ENCODE results near the gene TAAR1.
"Not testable (repeated sequence)": the region's sequence is repeated elsewhere in the genome, so short reads cannot be mapped to it uniquely, and the experiment has no call there.

GRCh38 chr6:132706756-132707155 lies 47.8 kb upstream of the TAAR1 start:
- TF ChIP-seq CTCF (IDR thresholded peaks at IDR 0.05; ENCODE audit: borderline replicate concordance, extremely low read depth, low read length, poor library complexity, severe bottlenecking); EZH2 (IDR thresholded peaks at IDR 0.05; ENCODE audit: borderline replicate concordance, low read depth, low read length, severe bottlenecking): not testable (repeated sequence)

All from DND-41 (cell line).